Measurements from ENCODE around the gene SEMA4A.

The SEMA4A gene

DNA sequence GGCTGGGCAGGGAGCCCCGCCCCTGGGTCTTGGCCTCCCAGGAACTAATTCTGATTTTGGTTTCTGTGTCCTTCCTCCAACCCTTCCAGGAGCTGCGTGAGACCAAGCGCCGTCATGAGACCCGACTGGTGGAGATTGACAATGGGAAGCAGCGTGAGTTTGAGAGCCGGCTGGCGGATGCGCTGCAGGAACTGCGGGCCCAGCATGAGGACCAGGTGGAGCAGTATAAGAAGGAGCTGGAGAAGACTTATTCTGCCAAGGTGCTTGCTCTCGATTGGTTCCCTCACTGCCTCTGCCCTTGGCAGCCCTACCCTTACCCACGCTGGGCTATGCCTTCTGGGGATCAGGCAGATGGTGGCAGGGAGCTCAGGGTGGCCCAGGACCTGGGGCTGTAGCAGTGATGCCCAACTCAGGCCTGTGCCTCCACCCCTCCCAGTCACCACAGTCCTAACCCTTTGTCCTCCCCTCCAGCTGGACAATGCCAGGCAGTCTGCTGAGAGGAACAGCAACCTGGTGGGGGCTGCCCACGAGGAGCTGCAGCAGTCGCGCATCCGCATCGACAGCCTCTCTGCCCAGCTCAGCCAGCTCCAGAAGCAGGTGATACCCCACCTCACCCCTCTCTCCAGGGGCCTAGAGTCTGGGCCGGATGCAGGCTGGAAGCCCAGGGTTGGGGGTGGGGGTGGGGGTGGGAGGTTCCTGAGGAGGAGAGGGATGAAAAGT lies 18.5 kb upstream of the SEMA4A start:
- TF ChIP-seq, protein P1, sequence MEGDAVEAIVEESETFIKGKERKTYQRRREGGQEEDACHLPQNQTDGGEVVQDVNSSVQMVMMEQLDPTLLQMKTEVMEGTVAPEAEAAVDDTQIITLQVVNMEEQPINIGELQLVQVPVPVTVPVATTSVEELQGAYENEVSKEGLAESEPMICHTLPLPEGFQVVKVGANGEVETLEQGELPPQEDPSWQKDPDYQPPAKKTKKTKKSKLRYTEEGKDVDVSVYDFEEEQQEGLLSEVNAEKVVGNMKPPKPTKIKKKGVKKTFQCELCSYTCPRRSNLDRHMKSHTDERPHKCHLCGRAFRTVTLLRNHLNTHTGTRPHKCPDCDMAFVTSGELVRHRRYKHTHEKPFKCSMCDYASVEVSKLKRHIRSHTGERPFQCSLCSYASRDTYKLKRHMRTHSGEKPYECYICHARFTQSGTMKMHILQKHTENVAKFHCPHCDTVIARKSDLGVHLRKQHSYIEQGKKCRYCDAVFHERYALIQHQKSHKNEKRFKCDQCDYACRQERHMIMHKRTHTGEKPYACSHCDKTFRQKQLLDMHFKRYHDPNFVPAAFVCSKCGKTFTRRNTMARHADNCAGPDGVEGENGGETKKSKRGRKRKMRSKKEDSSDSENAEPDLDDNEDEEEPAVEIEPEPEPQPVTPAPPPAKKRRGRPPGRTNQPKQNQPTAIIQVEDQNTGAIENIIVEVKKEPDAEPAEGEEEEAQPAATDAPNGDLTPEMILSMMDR (IDR thresholded peaks at IDR 0.05; ENCODE audit: control extremely low read depth, extremely low read depth, low read depth, missing control alignments), result no peak
- DNase-seq (ENCODE audit: extremely low spot score), result no peak
- ChIA-PET POLR2A (interaction anchor here (0.6 to 1.2 kb wide), 2 partner anchors 16 to 39 kb away, joined by 4 to 5 read pairs; no protein-coding TSS in a partner anchor), CTCF (interaction anchor here (1.3 to 27.7 kb wide), 7 partner anchors 9 to 90 kb away, joined by 4 to 1172 read pairs (median 6); partner anchors contain the start of gene MEX3A)

GRCh38 chr1:156135930-156136871 lies 17.2 kb upstream of the SEMA4A start:
- ChIA-PET CTCF (interaction anchor here (1.0 to 27.7 kb wide), 7 partner anchors 9 to 90 kb away, joined by 3 to 1172 read pairs (median 6); partner anchors contain the start of gene MEX3A), POLR2A (no interaction called here)
- TF ChIP-seq, protein P1 (IDR thresholded peaks at IDR 0.05; ENCODE audit: control extremely low read depth, extremely low read depth, low read depth, missing control alignments), result no peak

GRCh38 chr1:156136970-156137483 lies 16.4 kb upstream of the SEMA4A start:
- ChIA-PET CTCF (interaction anchor here (0.9 to 27.7 kb wide), 7 partner anchors 8 to 89 kb away, joined by 3 to 1172 read pairs (median 4); partner anchors contain the start of gene MEX3A), POLR2A (no interaction called here)
- TF ChIP-seq, protein P1 (IDR thresholded peaks at IDR 0.05; ENCODE audit: control extremely low read depth, extremely low read depth, low read depth, missing control alignments), result no peak
- DNase-seq (ENCODE audit: extremely low spot score), result no peak

More at GRCh38 chr1:156135930-156136871, 17.2 kb upstream of the SEMA4A start:
- no peak for DNase-seq (ENCODE audit: extremely low spot score)

GRCh38 chr1:156138458-156138867 lies 14.9 kb upstream of the SEMA4A start:
- CTCF ChIA-PET, result interaction anchor here (1.3 to 27.7 kb wide), 3 partner anchors 8 to 87 kb away, joined by 4 to 1172 read pairs (median 5); partner anchors contain the start of gene MEX3A
- POLR2A ChIA-PET, result no interaction called here
- TF ChIP-seq, protein P1 (IDR thresholded peaks at IDR 0.05; ENCODE audit: control extremely low read depth, extremely low read depth, low read depth, missing control alignments), result no peak
- no peak for DNase-seq (ENCODE audit: extremely low spot score)

GRCh38 chr1:156140879-156141707 lies 12.3 kb upstream of the SEMA4A start:
- ChIA-PET POLR2A (interaction anchor here (1.0 to 1.3 kb wide), 2 partner anchors 12 to 14 kb away, joined by 3 to 4 read pairs; no protein-coding TSS in a partner anchor), CTCF (interaction anchor here (0.7 to 18.1 kb wide), 19 partner anchors 9 to 222 kb away, joined by 3 to 306 read pairs (median 4); partner anchors contain the start of genes SMG5 and TMEM79)
- DNase-seq (ENCODE audit: extremely low spot score), result no peak
- TF ChIP-seq, protein P1 (IDR thresholded peaks at IDR 0.05; ENCODE audit: control extremely low read depth, extremely low read depth, low read depth, missing control alignments), result peak; percentile 42
